ENCODE data around the gene AK5.

AK5 gene

GRCh38 chr1:77543822-77544448 lies 262.1 kb downstream of the AK5 start:
- no peak for DNase-seq (ENCODE audit: low read depth in 2 of 2)

GRCh38 chr1:77544845-77545244 lies 263.0 kb downstream of the AK5 start:
- DNase-seq (ENCODE audit: low read depth in 2 of 2) = no peak

DNA sequence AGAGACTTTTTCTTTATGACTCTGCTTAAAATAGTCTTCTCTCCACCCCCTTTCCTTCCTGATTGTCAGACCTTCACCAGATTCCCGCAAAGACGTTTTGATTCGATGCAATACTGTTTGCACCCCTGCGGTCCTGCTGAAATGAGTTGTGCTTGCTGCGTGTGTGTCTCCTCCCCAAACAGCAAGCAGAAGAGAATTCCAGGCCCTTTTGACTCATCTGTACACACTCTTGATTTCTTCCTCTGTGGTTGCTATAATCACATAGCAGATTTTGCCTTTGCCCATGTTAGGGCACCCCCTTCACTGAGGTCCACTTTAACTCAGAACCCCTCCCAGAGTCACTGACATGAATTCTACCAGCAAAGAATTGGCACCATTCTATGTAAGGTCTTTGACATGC lies 264.2 kb downstream of the AK5 start:
- no peak for DNase-seq (ENCODE audit: low read depth in 2 of 2)

DNA sequence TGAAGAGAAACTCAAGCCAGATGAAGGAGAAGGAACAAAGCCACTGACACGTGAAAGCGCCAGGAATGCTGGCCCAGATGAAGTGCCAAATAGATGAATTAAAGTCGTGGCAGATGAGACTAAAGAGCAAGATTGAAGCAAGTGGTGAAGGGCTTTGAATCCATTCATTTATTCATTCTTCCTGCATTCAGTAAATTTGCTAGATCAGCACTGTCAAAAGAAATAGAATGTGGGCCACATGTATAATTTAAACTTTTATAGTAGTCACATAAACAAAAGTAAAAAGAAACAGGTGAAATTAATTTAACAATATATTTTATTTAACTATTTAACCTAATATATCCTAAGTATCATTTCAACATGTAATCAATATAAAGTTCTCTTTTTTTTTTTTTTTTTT lies 265.1 kb downstream of the AK5 start:
- no peak for DNase-seq (ENCODE audit: low read depth in 2 of 2)

GRCh38 chr1:77548285-77548684 lies 266.5 kb downstream of the AK5 start:
- no peak for DNase-seq (ENCODE audit: low read depth in 2 of 2)

DNA sequence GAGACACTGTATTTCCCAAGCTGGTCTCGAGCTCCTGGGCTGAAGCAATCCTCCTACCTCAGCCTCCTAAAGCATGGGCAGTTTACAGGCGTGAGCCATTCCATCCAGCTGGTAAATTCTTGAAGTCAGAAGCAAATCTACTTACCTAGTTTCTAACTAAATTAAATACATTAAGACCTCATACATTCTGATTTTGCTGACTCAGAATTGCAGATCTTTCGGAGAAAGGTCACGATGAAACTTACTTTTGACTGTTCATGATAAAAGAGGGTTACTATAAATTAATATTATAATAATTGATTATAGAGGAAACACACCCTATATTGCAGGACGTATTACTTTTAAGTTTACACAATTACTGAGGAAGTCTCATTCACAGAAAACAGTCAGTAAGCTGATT lies 268.3 kb downstream of the AK5 start:
- no peak for DNase-seq (ENCODE audit: low read depth in 2 of 2)

DNA sequence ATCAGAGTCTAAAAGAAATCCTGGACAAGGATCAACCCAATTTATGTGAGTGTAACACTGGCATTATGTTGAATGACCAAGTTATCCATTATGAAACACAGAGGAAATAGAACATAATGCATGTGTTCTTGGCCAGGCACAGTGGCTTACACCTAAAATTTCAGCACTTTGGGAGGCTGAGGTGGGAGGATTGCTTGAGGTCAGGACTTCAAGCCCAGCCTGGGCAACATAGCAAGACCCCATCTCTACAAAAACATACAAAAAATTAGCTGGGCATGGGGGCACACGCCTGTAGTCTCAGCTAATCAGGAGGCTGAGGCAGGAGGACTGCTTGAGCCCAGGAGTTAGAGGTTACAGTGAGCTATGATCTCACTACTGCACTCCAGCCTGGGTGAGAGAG lies 270.8 kb downstream of the AK5 start:
- no peak for DNase-seq (ENCODE audit: low read depth in 2 of 2)

DNA sequence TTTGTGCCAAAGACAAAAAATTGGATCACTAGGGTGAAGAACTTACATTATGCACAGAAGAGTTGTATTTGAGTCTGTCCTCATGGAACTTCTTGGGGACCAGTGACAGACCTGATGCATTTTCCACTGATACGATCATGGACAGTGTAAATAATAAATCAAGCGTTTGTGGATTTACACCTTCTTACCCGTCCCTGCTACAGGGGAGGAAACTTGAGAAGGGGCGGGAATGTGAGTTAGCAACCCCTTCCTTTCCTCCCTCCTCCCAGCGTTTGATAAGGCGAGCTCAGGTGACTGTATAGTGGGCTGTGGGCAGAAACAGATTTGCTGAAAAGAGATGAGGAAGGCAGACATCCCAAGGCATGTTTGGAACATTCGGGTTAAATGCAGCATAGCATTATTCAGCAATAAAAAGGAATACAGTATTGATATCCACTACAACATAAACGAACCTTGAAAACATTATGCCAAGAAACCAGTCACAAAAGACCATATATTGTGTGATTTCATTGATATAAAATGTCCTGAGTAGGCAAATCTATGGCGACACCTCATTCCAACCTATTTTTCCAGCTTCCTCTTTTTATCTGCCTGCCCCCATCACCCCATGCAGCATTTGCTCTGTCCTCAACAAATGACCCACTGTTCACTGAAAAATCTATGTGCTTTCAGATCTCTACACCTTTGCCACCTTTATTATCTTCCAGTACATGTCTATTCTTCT lies 271.9 kb downstream of the AK5 start:
- DNase-seq (ENCODE audit: low read depth in 2 of 2) = no peak

DNA sequence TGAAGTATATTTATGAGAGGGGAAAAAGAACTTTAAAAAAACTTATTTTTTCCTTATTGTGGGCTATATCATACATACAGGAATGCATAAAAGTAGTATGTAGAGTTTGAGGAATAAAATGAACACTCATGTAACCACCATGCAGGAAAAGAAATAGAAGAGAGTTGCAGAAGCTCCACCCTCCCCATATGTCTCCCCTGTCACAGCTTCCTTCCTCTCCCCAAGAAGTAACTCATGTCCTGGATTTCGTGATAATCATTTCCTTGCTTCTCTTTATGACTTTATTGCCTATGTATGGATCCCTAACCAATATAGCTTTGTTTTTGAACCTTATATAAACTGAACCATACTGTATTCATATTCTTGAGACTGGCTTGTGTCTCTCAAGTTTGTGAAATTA lies 274.2 kb downstream of the AK5 start:
- DNase-seq (ENCODE audit: low read depth in 2 of 2) = no peak

DNA sequence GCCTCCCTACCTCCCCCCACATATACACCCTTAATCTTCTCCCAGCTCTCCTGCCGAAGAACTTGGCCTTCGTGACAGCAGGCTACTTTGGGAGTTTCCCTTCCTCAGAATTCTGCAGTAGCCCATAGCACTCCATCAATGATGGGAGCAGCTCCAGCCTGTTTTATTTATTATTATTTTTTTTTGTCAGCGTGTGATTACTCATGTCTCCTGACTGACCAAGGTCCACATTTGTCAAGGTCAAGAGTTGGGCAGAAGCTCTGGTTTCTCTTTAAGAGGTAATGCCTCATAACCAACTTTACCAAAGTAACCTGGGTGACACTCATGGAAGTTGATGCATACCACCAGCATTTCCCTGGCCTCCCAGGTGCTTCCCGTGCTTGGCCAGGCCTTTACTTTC lies 275.2 kb downstream of the AK5 start:
- DNase-seq (ENCODE audit: low read depth in 2 of 2) = no peak

- DNase-seq (ENCODE audit: low read depth in 2 of 2) = no peak
These were observed 276.9 kb downstream of the AK5 start for GRCh38 chr1:77558591-77559164.

GRCh38 chr1:77560741-77561140 lies 278.9 kb downstream of the AK5 start:
- DNase-seq (ENCODE audit: low read depth in 2 of 2) = no peak

- DNase-seq (ENCODE audit: low read depth in 2 of 2) = no peak
These were observed 280.9 kb downstream of the AK5 start for GRCh38 chr1:77562596-77563150.

GRCh38 chr1:77565321-77565720 lies 283.5 kb downstream of the AK5 start:
- no peak for DNase-seq (ENCODE audit: low read depth in 2 of 2)

DNA sequence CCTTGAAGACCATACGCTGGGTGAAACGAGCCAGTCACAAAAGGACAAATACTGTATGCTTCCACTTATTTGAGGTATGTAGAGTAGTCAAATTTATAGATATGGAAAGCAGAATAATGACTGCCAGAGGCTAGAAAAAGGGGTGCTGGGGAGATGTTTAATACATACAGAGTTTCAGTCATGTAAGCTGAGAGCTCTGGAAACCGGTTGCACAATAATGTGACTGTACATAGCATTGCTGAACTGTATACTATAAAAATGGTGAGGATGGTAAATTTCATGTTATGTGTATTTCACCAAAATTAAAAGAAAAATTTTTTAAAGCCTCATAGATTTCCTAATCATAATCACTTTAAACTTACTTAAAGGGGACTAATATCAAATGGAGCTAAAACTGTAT lies 289.8 kb downstream of the AK5 start:
- DNase-seq (ENCODE audit: low read depth in 2 of 2) = no peak

GRCh38 chr1:77579547-77579946 lies 297.7 kb downstream of the AK5 start:
- no peak for DNase-seq (ENCODE audit: low read depth in 2 of 2)

GRCh38 chr1:77582905-77583304 lies 301.1 kb downstream of the AK5 start:
- DNase-seq (ENCODE audit: low read depth in 2 of 2) = no peak

- DNase-seq (ENCODE audit: low read depth in 2 of 2) = no peak
These were observed 301.7 kb downstream of the AK5 start for GRCh38 chr1:77583483-77583882.

- no peak for DNase-seq (ENCODE audit: low read depth in 2 of 2)
These were observed 303.1 kb downstream of the AK5 start for GRCh38 chr1:77584884-77585283.

DNA sequence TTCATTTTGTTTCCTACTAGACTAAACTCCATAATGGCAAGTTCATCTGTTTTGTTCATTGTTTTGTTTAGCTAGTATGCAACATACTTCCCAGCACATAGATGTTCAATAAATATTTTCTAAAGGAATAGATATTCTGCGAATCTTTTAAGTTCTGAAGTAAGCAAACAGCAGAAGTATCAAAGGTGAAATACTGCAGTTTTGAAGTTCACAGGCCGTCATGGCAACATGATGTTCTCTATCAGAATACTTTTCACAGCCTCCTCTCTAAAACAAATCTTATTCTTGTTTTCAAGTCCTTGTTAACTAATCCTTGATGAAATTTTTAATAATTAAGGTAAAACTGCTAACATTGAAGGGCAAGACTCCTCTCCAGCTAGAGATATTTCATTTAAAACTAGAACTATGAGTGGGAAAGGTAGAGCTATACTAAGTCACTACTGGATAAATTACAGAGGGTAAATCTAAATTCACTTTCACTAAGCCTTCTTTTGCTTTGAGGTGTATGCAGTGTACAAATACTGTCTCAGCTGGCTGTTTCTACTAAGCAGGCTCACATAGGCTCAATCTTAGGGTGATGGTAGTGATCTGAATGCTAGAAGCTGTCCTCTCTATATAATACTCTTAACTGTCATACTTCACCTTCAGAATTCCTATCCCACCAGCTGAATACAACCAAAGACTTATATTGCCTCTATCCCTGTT lies 303.9 kb downstream of the AK5 start:
- no peak for DNase-seq (ENCODE audit: low read depth in 2 of 2)

DNA sequence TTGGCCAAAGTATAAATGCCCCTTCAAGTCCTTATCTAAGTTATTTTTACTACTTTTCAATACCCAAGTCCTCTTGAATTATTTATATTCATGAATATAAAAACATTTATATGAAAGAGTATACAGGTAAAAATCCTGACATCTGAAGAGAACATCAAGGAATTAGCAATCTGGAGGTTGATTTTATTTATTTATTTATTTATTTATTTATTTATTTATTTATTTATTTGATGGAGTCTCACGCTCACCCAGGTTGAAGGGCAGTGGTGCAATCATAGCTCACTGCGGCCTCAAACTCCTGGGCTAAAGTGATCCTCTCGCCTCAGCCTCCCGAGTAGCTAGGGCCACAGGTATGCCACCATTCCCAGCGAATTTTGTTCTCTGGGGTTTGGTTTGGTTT lies 307.4 kb downstream of the AK5 start:
- no peak for DNase-seq (ENCODE audit: low read depth in 2 of 2)

- DNase-seq (ENCODE audit: low read depth in 2 of 2) = no peak
These were observed 308.8 kb downstream of the AK5 start for GRCh38 chr1:77590651-77591050.

- no peak for DNase-seq (ENCODE audit: low read depth in 2 of 2)
These were observed 311.1 kb downstream of the AK5 start for GRCh38 chr1:77592906-77593305.
